ENCODE measurements around the gene EVA1B. TPM values are rescaled to one million over a fixed set of nuclear protein-coding genes. Genes with fewer than 3 reads are reported as not detected.
A peak's percentile ranks its signal among the peaks of the same experiment; 100 is the strongest.

EVA1B gene
- total and polyA plus RNA-seq, 10 of the 15 experiments (the other 5 are each of a cell fraction or from before 2014, with no cell fraction given): 0.15 to 6.4 (median 3.0) TPM; not detected in 2

- TF ChIP-seq SKIL (IDR thresholded peaks at IDR 0.05; ENCODE audit: low read depth, poor library complexity, severe bottlenecking) (no peak), NRF1 (conservative IDR thresholded peaks at IDR 0.05; ENCODE audit: low read depth, low read length) (0 out of 2 replicates have a peak, but pooled peaks have one; percentile 31), CHD1 (IDR thresholded peaks at IDR 0.05; ENCODE audit: low read depth, low read length) (no peak), JUND (IDR thresholded peaks at IDR 0.05; ENCODE audit: low read depth, low read length) (no peak), TBL1XR1 (IDR thresholded peaks at IDR 0.05; ENCODE audit: low read depth, low read length) (no peak), CBX5 (IDR thresholded peaks at IDR 0.05; ENCODE audit: low read depth) (no peak), IRF3 (IDR thresholded peaks at IDR 0.05) (no peak), MEF2A (IDR thresholded peaks at IDR 0.05; ENCODE audit: insufficient read depth, low read depth, low read length) (no peak), ZBED1 (IDR thresholded peaks at IDR 0.05; ENCODE audit: borderline replicate concordance) (no peak), FOXK2 (IDR thresholded peaks at IDR 0.05) (no peak), NBN (IDR thresholded peaks at IDR 0.05) (peak; percentile 85), RELB (IDR thresholded peaks at IDR 0.05; ENCODE audit: low read depth) (peak; percentile 38; the same call in 1 of the 2 replicates), JUNB (IDR thresholded peaks at IDR 0.05) (no peak), NKRF (conservative IDR thresholded peaks at IDR 0.05) (peak; percentile 59; the same call in 1 of the 2 replicates), PAX8 (IDR thresholded peaks at IDR 0.05) (no peak), CEBPB (IDR thresholded peaks at IDR 0.05; ENCODE audit: borderline replicate concordance in 1 of 2, low read depth in 2 of 2, low read length in 2 of 2) (no peak), ELK1 (IDR thresholded peaks at IDR 0.05; ENCODE audit: low read depth, low read length) (no peak), ASH2L (IDR thresholded peaks at IDR 0.05; ENCODE audit: borderline replicate concordance, low read depth) (no peak), E2F4 (IDR thresholded peaks at IDR 0.05; ENCODE audit: low read depth, low read length) (no peak), MAX (IDR thresholded peaks at IDR 0.05; ENCODE audit: low read depth, low read length) (no peak; the same call in 1 of the 2 replicates), TCF3 (IDR thresholded peaks at IDR 0.05; ENCODE audit: borderline replicate concordance, insufficient read depth, low read depth, low read length) (peak; percentile 45; the same call in 1 of the 2 replicates)
Observed at GRCh38 chr1:36306902-36307456, 16.5 kb downstream of the EVA1B start (continued).

Measured in GM12878 (cell line).